HEK293T (cell line): Measurements from ENCODE around the gene KCNMB4.
"Not testable (repeated sequence)": the region's sequence is repeated elsewhere in the genome, so short reads cannot be mapped to it uniquely, and the experiment has no call there.

Source experiments
- CTCF ChIA-PET: fragments of 350-600 bp; formaldehyde crosslinking; extraction: SDS; loops from one replicate; lab custom pipeline; 2021; ENCODE audit warnings: antibody characterized with exemption, inconsistent platforms; lab: Yijun Ruan, JAX
- POLR2A ChIA-PET: fragments of 350-600 bp; formaldehyde crosslinking; extraction: SDS; loops from one replicate; lab custom pipeline; 2020; ENCODE audit warnings: antibody characterized with exemption, inconsistent platforms; lab: Yijun Ruan, JAX
- DNase-seq: peaks from one replicate; pipeline ENCODE4 v3.0.0; 2012; ENCODE audit warnings: mixed read lengths; ENCODE audit errors: extremely low spot score
- ARNT ChIP-seq: fragments of 450-650 bp; IDR thresholded peaks from 2 replicates; pipeline ENCODE4 v1.6.1; 2017; ENCODE audit warnings: mild to moderate bottlenecking
- BHLHE40 ChIP-seq: fragments of 450-650 bp; IDR thresholded peaks from 2 replicates; pipeline ENCODE4 v1.6.1; 2016; ENCODE audit warnings: mild to moderate bottlenecking, moderate library complexity, borderline replicate concordance
- CTBP1 ChIP-seq: fragments of 450-650 bp; IDR thresholded peaks from 2 replicates; pipeline ENCODE4 v1.6.1; 2016; ENCODE audit warnings: borderline replicate concordance
- ELF4 ChIP-seq: fragments of 450-650 bp; IDR thresholded peaks from 2 replicates; pipeline ENCODE4 v1.6.1; 2017; ENCODE audit warnings: antibody characterized with exemption
- FOXA1 ChIP-seq: fragments of 450-650 bp; IDR thresholded peaks from 2 replicates; pipeline ENCODE4 v1.6.1; 2016; ENCODE audit warnings: mild to moderate bottlenecking
- FOXK2 ChIP-seq: fragments of 450-650 bp; IDR thresholded peaks from 2 replicates; pipeline ENCODE4 v1.6.1; 2016; ENCODE audit warnings: mild to moderate bottlenecking
- FOXM1 ChIP-seq: fragments of 450-650 bp; IDR thresholded peaks from 2 replicates; pipeline ENCODE4 v1.6.1; 2017; ENCODE audit warnings: mild to moderate bottlenecking, borderline replicate concordance
- HDGF ChIP-seq: fragments of 450-650 bp; IDR thresholded peaks from 2 replicates; pipeline ENCODE4 v1.6.1; 2017; ENCODE audit warnings: antibody characterized with exemption, borderline replicate concordance
- L3MBTL2 ChIP-seq: fragments of 450-650 bp; conservative IDR thresholded peaks from 2 replicates; pipeline ENCODE4 v1.6.1; 2016; ENCODE audit warnings: mild to moderate bottlenecking
- LEF1 ChIP-seq: fragments of 450-650 bp; IDR thresholded peaks from 2 replicates; pipeline ENCODE4 v1.6.1; 2017; ENCODE audit warnings: mild to moderate bottlenecking, borderline replicate concordance
- NFRKB ChIP-seq: fragments of 450-650 bp; IDR thresholded peaks from 2 replicates; pipeline ENCODE4 v1.6.1; 2016; ENCODE audit warnings: mild to moderate bottlenecking, moderate library complexity
- SP1 ChIP-seq: fragments of 450-650 bp; IDR thresholded peaks from 2 replicates; pipeline ENCODE4 v1.6.1; 2017
- SUZ12 ChIP-seq: fragments of 450-650 bp; IDR thresholded peaks from 2 replicates; pipeline ENCODE4 v1.6.1; 2016; ENCODE audit warnings: mild to moderate bottlenecking
- TARDBP ChIP-seq: fragments of 450-650 bp; IDR thresholded peaks from 2 replicates; pipeline ENCODE4 v1.6.1; 2016
- ZNF384 ChIP-seq: fragments of 450-650 bp; IDR thresholded peaks from 2 replicates; pipeline ENCODE4 v1.6.1; 2016
- TF ChIP-seq, protein P1 (sequence below): fragments of 450-650 bp; IDR thresholded peaks from 2 replicates; pipeline ENCODE4 v1.6.1; 2016

KCNMB4 gene

DNA sequence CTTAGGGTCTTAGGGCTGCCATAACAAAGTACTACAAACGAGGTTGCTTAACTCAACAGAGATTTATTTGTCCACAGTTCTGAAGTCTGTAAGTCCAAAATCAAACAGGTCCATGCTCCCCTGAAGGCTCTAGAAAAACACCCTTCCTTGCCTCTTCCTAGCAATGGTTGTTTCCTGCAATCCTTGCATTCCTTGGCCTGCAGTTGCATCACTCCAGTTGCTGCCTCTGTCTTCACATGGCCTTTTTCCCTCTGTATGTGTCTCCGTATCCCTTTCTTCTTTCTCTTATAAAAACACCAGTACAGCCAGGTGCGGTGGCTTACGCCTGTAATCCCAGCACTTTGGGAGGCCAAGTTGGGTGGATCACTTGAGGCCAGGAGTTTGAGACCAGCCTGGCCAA lies 17.4 kb downstream of the KCNMB4 start:
- ChIA-PET POLR2A (no interaction called here), CTCF (no interaction called here)
- TF ChIP-seq BHLHE40 (no peak), FOXK2 (no peak), ZNF384 (no peak), SP1 (no peak), FOXM1 (no peak), CTBP1 (no peak), FOXA1 (no peak), LEF1 (no peak), NFRKB (no peak), L3MBTL2 (no peak), SUZ12 (no peak)
- TF ChIP-seq, protein P1, sequence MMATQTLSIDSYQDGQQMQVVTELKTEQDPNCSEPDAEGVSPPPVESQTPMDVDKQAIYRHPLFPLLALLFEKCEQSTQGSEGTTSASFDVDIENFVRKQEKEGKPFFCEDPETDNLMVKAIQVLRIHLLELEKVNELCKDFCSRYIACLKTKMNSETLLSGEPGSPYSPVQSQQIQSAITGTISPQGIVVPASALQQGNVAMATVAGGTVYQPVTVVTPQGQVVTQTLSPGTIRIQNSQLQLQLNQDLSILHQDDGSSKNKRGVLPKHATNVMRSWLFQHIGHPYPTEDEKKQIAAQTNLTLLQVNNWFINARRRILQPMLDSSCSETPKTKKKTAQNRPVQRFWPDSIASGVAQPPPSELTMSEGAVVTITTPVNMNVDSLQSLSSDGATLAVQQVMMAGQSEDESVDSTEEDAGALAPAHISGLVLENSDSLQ, result no peak
- no peak for DNase-seq

- ChIA-PET POLR2A (no interaction called here), CTCF (no interaction called here)
- TF ChIP-seq, protein P1, result 0 out of 2 replicates have a peak, but pooled peaks have one; percentile 7
- TF ChIP-seq ZNF384, result no peak
- no peak for DNase-seq
Observed at GRCh38 chr12:70383886-70384285, 17.8 kb downstream of the KCNMB4 start.

DNA sequence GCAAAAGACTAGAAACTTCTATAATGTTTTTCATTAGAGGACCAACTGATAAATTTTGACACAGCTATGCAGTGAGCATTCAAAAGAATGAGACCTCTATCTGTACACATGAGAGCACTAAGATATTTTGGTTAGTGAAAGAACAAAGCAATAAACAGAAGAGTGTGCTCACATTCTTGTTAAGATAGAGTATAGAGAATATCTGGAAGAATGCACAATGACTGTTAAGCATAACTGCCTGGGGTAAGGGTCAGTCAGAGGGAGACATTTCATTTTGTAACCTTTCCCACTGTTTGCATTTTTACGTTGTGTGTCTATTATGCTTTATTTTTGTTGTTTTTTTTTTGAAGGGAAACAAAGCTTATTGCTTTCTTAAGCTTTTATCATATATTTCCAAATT lies 20.7 kb downstream of the KCNMB4 start:
- CTCF ChIA-PET, result no interaction called here
- POLR2A ChIA-PET, result no interaction called here
- no peak for DNase-seq
- TF ChIP-seq FOXM1 (no peak), CTBP1 (no peak), FOXA1 (no peak), ZNF384 (no peak), LEF1 (no peak), BHLHE40 (no peak), L3MBTL2 (no peak), ELF4 (no peak), NFRKB (no peak), SP1 (no peak)
- TF ChIP-seq, protein P1, result no peak

GRCh38 chr12:70389678-70390077 lies 23.6 kb downstream of the KCNMB4 start:
- ChIA-PET POLR2A (no interaction called here), CTCF (no interaction called here)
- no peak for TF ChIP-seq FOXA1
- no peak for TF ChIP-seq ELF4
- TF ChIP-seq BHLHE40, result no peak
- TF ChIP-seq CTBP1, result no peak
- TF ChIP-seq FOXM1, result no peak
- no peak for TF ChIP-seq LEF1
- TF ChIP-seq SUZ12, result no peak
- TF ChIP-seq ZNF384, result no peak
- TF ChIP-seq ARNT, result no peak
- TF ChIP-seq L3MBTL2, result no peak
- DNase-seq, result no peak

GRCh38 chr12:70392631-70393030 lies 26.5 kb downstream of the KCNMB4 start:
- POLR2A ChIA-PET, DNase-seq, CTCF ChIA-PET: not testable (repeated sequence)

DNA sequence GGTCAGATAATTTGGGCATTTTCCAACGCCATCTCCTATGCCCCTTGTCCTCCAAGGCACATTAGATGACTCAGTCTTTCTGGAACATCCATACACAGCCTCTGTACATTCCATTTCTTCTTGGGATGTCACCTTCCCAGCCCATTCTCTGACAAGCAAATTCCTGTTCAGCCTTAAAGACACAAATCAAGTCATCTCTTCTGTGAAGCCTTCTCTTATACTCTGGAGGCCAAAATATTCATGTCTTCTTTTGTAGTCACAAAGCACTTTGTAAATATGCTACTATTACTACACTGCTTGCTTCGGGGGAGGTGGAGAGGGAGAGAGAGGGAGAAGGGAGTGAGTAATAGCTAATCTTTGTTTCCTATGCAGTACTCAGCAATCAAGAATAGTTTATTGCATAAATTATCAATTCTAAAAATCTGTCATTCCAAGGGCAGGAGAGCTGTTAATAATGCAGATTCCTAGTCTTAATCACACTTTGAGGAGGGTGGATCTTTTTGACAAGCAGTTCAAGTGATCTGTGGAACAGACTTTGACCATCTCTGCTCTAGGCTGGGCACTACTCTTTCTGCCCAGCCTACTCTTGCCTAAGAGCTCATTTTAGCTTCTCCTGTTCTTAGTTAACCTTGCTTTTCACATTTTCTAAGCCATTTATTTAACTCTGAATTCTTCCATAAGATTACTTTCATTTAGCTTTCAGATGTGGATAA lies 27.9 kb downstream of the KCNMB4 start:
- POLR2A ChIA-PET, result no interaction called here
- TF ChIP-seq ELF4 (no peak), FOXM1 (no peak), L3MBTL2 (no peak), TARDBP (no peak), FOXA1 (no peak), FOXK2 (no peak), SP1 (no peak), SUZ12 (no peak), CTBP1 (no peak), HDGF (no peak), BHLHE40 (no peak), ARNT (no peak), NFRKB (no peak), LEF1 (no peak), ZNF384 (no peak)
- TF ChIP-seq, protein P1, result no peak
- CTCF ChIA-PET, result no interaction called here
- DNase-seq, result no peak
